Activated CD4-positive, alpha-beta T cell treated with anti-CD3 and anti-CD28 coated beads for 36 hours (primary cell): Measurements from ENCODE around the gene ANK2. TPM values are rescaled to one million over a fixed set of nuclear protein-coding genes. Genes with fewer than 3 reads are reported as not detected.
A peak's percentile ranks its signal among the peaks of the same experiment; 100 is the strongest.
"Not testable (repeated sequence)": the region's sequence is repeated elsewhere in the genome, so short reads cannot be mapped to it uniquely, and the experiment has no call there.

ENCODE experiments used
- ATAC-seq: fragments of 200-7000 bp; cut with Tn5 transposase; one replicate; pipeline ENCODE4 v1.10.0; 2021; ENCODE audit warnings: mild to moderate bottlenecking, moderate library complexity
- CTCF ChIA-PET: fragments of 350-600 bp; sonication (Branson Sonifier 250); formaldehyde crosslinking; loops from one replicate; lab custom pipeline; 2021; ENCODE audit warnings: antibody characterized with exemption; lab: Charles Lee
- POLR2A ChIA-PET: fragments of 350-600 bp; sonication (Branson Sonifier 250); formaldehyde crosslinking; loops from one replicate; lab custom pipeline; 2021; ENCODE audit warnings: antibody characterized with exemption, inconsistent platforms; lab: Charles Lee
- DNase-seq: peaks from one replicate; pipeline ENCODE4 v3.0.0-alpha.2; 2020
- H3K27ac Mint-ChIP-seq: one replicate; pipeline ENCODE4 v1.8.0; 2021; ENCODE audit warnings: mixed read lengths
- H3K27me3 Mint-ChIP-seq: one replicate; pipeline ENCODE4 v1.8.0; 2021; ENCODE audit warnings: mixed read lengths
- H3K36me3 Mint-ChIP-seq: one replicate; pipeline ENCODE4 v1.8.0; 2021; ENCODE audit warnings: low read depth, mixed read lengths
- H3K4me1 Mint-ChIP-seq: one replicate; pipeline ENCODE4 v1.8.0; 2021; ENCODE audit warnings: mixed read lengths
- H3K4me3 Mint-ChIP-seq: one replicate; pipeline ENCODE4 v1.8.0; 2021; ENCODE audit warnings: mild to moderate bottlenecking, moderate library complexity, mixed read lengths
- H3K9me3 Mint-ChIP-seq: one replicate; pipeline ENCODE4 v1.8.0; 2021; ENCODE audit warnings: low read depth, mixed read lengths
- intact Hi-C, 2 experiments: fragments of 100-400 bp; cut with DNase I in 1 of 2; cut with micrococcal nuclease in 1 of 2; formaldehyde crosslinking; loops; one replicate each; pipeline versions ENCODE4 v1.14.2 to v1.15.1; 2022 to 2024; cut with DNase I, micrococcal nuclease
- total RNA-seq, 2 experiments: library from RNA; stranded (reverse); gene quantifications; one replicate each; pipeline ENCODE4 v1.2.3, GENCODE V29; 2021

Gene ANK2
- total RNA-seq, 2 experiments from 2014 or later: 2.1 to 3.3 TPM

DNA sequence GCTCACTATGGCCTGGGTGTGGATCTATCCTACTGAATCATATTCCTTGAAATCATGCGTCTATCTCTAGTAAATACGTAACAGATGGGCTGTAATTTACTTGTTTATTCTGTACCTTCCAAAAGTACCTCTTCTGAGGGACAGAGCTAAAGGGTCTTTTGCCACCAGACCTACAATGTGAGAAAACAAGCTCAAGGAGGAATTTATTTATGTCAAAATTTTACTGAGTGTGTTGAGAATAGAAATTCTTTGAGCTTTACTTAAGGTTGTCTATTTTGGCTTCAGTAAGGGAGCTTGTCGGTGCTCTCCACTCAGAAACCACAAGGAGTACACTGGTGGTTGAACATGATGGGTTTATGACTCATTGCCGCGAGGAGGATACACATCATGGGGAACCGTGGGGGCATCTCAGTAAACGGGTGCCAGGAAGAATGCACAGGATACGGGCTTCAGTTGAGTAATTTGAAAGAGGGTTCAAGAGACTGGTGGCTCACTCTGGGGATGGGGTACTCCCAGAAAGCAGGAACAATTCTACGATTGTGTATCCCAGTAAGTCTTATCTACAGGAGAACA is 3.0 kb downstream of the ANK2 start:
- no peaks in the 10 kb centered on the region for H3K4me1 Mint-ChIP-seq
- ChIA-PET POLR2A (no interaction called here), CTCF (interaction anchor here (0.7 kb wide), 1 partner anchor 144 kb away, joined by 3 read pairs; no protein-coding TSS in a partner anchor)
- peak; percentile 20 for DNase-seq
- H3K27me3 Mint-ChIP-seq: peaks cover 9% of the 10 kb centered on the region
- no peak overlapping the region for H3K4me3 Mint-ChIP-seq
- peak; percentile 64 for ATAC-seq
- intact Hi-C loops: no loop called here
- no peaks in the 10 kb centered on the region for H3K9me3 Mint-ChIP-seq
- H3K27ac Mint-ChIP-seq: no peak overlapping the region
- H3K36me3 Mint-ChIP-seq: no peaks in the 10 kb centered on the region

DNA sequence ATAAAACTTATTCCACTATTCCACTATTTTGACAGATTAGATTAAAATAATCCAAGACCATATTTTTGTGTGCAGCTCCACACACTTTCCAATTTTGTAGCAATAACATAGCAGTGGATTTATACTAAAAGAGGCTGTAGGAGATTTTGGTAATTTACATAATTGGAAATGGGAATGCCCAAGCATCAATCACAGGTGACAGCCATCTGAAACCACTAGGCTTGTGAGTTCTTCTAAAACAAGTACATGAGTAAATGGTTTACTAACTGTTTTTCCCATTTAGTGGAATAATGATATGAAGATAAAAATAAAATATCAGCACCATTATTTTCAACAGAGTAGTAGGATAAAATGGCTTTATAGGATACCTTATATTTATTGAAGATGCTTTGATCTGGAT is 4.4 kb downstream of the ANK2 start:
- CTCF ChIA-PET: no interaction called here
- no peak overlapping the region for H3K4me3 Mint-ChIP-seq
- H3K4me1 Mint-ChIP-seq: no peaks in the 10 kb centered on the region
- H3K9me3 Mint-ChIP-seq: no peaks in the 10 kb centered on the region
- no peak for ATAC-seq
- H3K36me3 Mint-ChIP-seq: no peaks in the 10 kb centered on the region
- no peak for DNase-seq
- peaks cover 7% of the 10 kb centered on the region for H3K27me3 Mint-ChIP-seq
- POLR2A ChIA-PET: no interaction called here
- H3K27ac Mint-ChIP-seq: no peak overlapping the region
- intact Hi-C loops: no loop called here

DNA sequence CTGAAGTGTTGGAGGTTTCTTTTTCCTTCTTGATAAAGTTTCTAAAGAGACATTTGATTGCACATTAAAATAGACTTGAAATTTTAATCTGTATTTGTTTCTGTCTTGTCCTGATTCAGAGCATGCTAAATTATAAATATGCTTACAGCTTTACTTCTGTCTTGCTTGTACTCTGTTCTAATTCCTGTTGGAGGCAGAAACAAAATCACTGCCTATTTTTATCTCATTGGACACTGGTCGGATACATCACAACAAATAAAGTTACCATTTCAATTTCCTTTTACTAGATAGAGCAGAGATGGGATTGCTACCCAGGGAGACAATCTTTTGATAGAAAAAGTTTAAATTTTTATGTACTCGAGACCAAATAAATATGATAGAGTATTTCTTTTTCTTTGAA is 6.9 kb downstream of the ANK2 start:
- POLR2A ChIA-PET: no interaction called here
- CTCF ChIA-PET: interaction anchor here (0.6 kb wide), 1 partner anchor 433 kb away, joined by 3 read pairs; no protein-coding TSS in a partner anchor
- intact Hi-C loops: no loop called here

DNA sequence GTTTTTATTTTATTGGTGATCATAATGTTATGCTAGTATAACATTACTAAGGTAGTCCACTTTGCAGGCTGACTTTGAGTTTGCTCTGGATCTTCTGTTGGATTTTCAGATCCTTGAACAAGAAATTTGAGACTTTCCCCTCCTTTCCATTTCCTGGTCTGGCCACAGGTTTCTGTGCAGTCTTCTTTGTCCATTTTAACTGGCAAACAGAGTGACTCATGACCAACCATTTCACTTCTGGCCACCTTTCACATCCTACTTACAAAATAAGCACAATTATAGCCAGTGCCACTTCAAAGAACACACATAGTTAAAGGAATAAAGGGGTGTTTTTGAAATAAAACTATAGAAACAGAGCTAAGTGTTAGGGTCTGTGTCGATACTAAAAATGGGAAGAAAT is 8.4 kb downstream of the ANK2 start:
- Mint-ChIP-seq H3K4me1 (no peaks in the 10 kb centered on the region), H3K36me3 (no peaks in the 10 kb centered on the region), H3K9me3 (no peaks in the 10 kb centered on the region), H3K4me3 (no peak overlapping the region), H3K27ac (no peak overlapping the region), H3K27me3 (peaks cover 2% of the 10 kb centered on the region)
- ATAC-seq: no peak
- no peak for DNase-seq
- intact Hi-C loops: no loop called here
- ChIA-PET CTCF (no interaction called here), POLR2A (no interaction called here)

More for the DNA sequence above, 6.9 kb downstream of the ANK2 start:
- no peaks in the 10 kb centered on the region for H3K9me3 Mint-ChIP-seq
- no peaks in the 10 kb centered on the region for H3K4me1 Mint-ChIP-seq
- no peaks in the 10 kb centered on the region for H3K36me3 Mint-ChIP-seq
- no peak overlapping the region for H3K4me3 Mint-ChIP-seq
- H3K27me3 Mint-ChIP-seq: peaks cover 5% of the 10 kb centered on the region
- ATAC-seq: no peak
- DNase-seq: no peak
- H3K27ac Mint-ChIP-seq: no peak overlapping the region

DNA sequence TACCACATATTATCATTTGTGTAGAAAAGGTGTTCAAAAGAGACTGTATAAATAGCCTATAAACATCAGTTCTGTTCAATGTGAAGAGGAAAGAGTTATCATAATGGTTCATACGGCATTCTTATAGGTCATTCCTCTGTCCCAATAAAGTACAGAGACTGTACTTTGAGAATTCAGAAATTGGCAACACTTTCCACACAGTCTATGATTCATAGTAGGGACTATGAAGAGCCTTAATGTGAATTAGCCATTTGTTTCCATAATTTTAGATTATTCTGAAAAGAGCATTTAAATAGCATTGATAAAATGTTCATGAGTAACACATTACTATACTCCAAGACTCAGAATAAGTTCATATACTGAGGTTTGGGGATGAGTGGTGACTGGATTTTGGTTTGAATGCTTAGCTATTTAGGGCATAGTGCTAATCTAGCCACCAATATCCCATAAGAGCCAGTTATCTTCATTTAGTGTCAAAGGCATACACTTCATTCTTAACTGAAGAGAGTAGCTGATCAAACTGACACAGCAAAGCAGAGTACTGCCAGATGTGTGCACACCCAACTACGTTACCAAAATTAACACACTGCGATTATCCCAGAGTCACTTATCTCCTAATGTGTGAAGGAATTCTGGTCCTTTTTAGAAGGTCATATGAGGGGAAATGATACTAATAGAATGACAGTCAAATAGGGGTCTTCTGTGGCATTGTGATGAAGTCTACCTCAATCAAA is 10.2 kb downstream of the ANK2 start:
- ATAC-seq: no peak
- Mint-ChIP-seq H3K27ac (no peak overlapping the region), H3K27me3 (no peaks in the 10 kb centered on the region), H3K36me3 (no peaks in the 10 kb centered on the region), H3K4me3 (no peak overlapping the region), H3K4me1 (no peaks in the 10 kb centered on the region), H3K9me3 (no peaks in the 10 kb centered on the region)
- POLR2A ChIA-PET: no interaction called here
- CTCF ChIA-PET: no interaction called here
- DNase-seq: no peak
- intact Hi-C loops: no loop called here

DNA sequence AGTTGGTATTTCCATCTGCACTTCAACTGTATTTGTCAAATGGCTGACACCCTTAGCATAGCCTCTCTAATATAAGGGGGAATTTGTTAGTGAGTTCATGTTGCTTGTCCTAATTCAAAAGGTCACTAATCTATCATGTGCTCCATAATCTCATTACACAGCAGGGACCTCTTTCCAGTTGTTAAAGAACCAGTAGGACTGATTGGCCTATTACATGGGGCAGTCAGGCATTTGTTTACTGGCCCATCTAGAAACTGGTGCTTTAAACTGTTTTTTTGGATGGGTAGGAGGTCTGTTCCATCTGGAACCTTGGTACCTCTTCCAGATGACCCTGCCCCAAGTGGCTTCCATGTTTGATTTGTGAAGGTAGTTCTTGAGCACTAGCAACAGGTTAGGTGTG is 11.4 kb downstream of the ANK2 start:
- no peak overlapping the region for H3K4me3 Mint-ChIP-seq
- ATAC-seq: no peak
- no peaks in the 10 kb centered on the region for H3K9me3 Mint-ChIP-seq
- H3K4me1 Mint-ChIP-seq: no peaks in the 10 kb centered on the region
- H3K27ac Mint-ChIP-seq: no peak overlapping the region
- DNase-seq: no peak
- no peaks in the 10 kb centered on the region for H3K27me3 Mint-ChIP-seq
- ChIA-PET CTCF (no interaction called here), POLR2A (no interaction called here)
- no peaks in the 10 kb centered on the region for H3K36me3 Mint-ChIP-seq
- intact Hi-C loops: no loop called here

DNA sequence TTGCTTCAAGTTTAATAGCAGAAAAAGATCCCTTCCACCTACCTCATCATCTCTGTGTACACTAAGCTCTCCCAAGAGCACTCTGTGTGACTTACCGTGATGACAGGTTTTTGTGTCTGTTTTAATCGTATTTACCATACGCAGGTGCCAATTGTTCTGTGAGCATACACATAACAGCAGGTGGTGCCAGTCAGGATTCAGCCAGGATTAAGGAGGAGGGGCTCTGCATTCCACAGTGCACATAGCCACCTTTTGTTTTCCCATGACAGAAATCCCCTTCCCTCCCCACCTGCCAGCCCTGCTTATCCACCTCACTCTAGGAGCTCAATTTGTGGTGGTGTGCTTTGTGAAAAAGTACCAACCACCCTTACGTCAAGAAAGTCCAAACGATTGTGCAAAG is 14.8 kb downstream of the ANK2 start:
- no peak overlapping the region for H3K4me3 Mint-ChIP-seq
- ChIA-PET POLR2A (no interaction called here), CTCF (no interaction called here)
- no peaks in the 10 kb centered on the region for H3K9me3 Mint-ChIP-seq
- H3K4me1 Mint-ChIP-seq: no peaks in the 10 kb centered on the region
- no peaks in the 10 kb centered on the region for H3K36me3 Mint-ChIP-seq
- DNase-seq (no peak), ATAC-seq (no peak)
- intact Hi-C loops: no loop called here
- H3K27ac Mint-ChIP-seq: no peak overlapping the region
- H3K27me3 Mint-ChIP-seq: peaks cover 3% of the 10 kb centered on the region

- CTCF ChIA-PET: no interaction called here
- intact Hi-C loops: no loop called here
- ATAC-seq (no peak), DNase-seq (no peak)
- H3K27ac Mint-ChIP-seq: no peak overlapping the region
- no peak overlapping the region for H3K4me3 Mint-ChIP-seq
- no peaks in the 10 kb centered on the region for H3K36me3 Mint-ChIP-seq
- POLR2A ChIA-PET: no interaction called here
- H3K9me3 Mint-ChIP-seq: no peaks in the 10 kb centered on the region
- H3K27me3 Mint-ChIP-seq: peaks cover 3% of the 10 kb centered on the region
- H3K4me1 Mint-ChIP-seq: no peaks in the 10 kb centered on the region
Observed at GRCh38 chr4:113065629-113066028, 16.2 kb downstream of the ANK2 start.

- intact Hi-C loops, ATAC-seq, H3K27ac Mint-ChIP-seq, POLR2A ChIA-PET, H3K36me3 Mint-ChIP-seq, H3K9me3 Mint-ChIP-seq, CTCF ChIA-PET, DNase-seq, H3K4me3 Mint-ChIP-seq, H3K27me3 Mint-ChIP-seq, H3K4me1 Mint-ChIP-seq: not testable (repeated sequence)
Observed at GRCh38 chr4:113068771-113069170, 19.3 kb downstream of the ANK2 start.

DNA sequence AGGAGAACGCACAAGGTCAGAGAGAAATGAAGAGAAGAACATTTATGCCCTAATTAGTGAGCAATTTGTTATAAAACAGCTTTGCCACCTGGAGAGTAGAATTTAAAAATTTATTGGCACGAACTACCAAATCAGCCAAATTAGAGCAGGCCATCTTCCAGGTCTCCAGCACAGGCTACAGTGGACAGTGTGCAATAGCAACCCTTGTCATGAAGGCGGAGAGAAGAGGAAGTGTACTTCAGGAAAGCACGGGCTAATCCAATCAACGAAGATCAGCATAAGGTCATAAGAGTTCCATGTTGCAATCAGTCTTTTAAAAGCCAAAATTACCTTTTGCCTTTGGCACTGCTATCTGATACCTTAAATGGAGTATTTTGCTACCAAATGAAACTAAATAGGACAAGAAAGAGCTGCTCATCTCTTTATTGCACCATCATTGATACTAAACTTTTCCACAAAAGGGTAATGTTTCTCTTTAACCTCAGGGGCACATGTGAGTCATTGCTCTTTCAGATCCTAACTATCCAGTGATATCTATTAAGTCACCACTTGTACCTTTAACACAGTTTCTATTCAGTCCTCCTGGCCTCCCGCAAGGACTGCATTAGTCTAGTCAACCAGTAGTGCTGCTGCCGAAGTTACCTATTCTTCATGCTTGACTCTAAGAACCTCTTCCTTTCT is 19.9 kb downstream of the ANK2 start:
- Mint-ChIP-seq H3K27ac (no peak overlapping the region), H3K27me3 (peaks cover 3% of the 10 kb centered on the region), H3K4me1 (no peaks in the 10 kb centered on the region), H3K36me3 (no peaks in the 10 kb centered on the region), H3K9me3 (no peaks in the 10 kb centered on the region), H3K4me3 (no peak overlapping the region)
- CTCF ChIA-PET: interaction anchor here (1.0 kb wide), 1 partner anchor 26 kb away, joined by 3 read pairs; no protein-coding TSS in a partner anchor
- ATAC-seq (no peak), DNase-seq (no peak)
- POLR2A ChIA-PET: no interaction called here
- intact Hi-C loops: no loop called here

GRCh38 chr4:113070755-113071154 is 21.3 kb downstream of the ANK2 start:
- no peaks in the 10 kb centered on the region for H3K9me3 Mint-ChIP-seq
- ChIA-PET POLR2A (no interaction called here), CTCF (no interaction called here)
- H3K27me3 Mint-ChIP-seq: peaks cover 3% of the 10 kb centered on the region
- H3K4me1 Mint-ChIP-seq: no peaks in the 10 kb centered on the region
- ATAC-seq (no peak), DNase-seq (no peak)
- no peak overlapping the region for H3K4me3 Mint-ChIP-seq
- intact Hi-C loops: no loop called here
- no peak overlapping the region for H3K27ac Mint-ChIP-seq
- no peaks in the 10 kb centered on the region for H3K36me3 Mint-ChIP-seq

- no peaks in the 10 kb centered on the region for H3K36me3 Mint-ChIP-seq
- H3K27me3 Mint-ChIP-seq: peaks cover 3% of the 10 kb centered on the region
- no peak for DNase-seq
- no peak overlapping the region for H3K27ac Mint-ChIP-seq
- no peak overlapping the region for H3K4me3 Mint-ChIP-seq
- intact Hi-C loops: no loop called here
- CTCF ChIA-PET: no interaction called here
- no peaks in the 10 kb centered on the region for H3K9me3 Mint-ChIP-seq
- POLR2A ChIA-PET: no interaction called here
- no peak for ATAC-seq
- no peaks in the 10 kb centered on the region for H3K4me1 Mint-ChIP-seq
Observed at GRCh38 chr4:113071274-113071673, 21.8 kb downstream of the ANK2 start.
